CD4-positive, alpha-beta T cell treated with Interferon alpha-2 for 1 hour (primary cell): ENCODE results near the gene GRK3.
"Not testable (repeated sequence)": the region's sequence is repeated elsewhere in the genome, so short reads cannot be mapped to it uniquely, and the experiment has no call there.

Experiments
- DNase-seq, 2 donors: peaks; one replicate each; pipeline ENCODE4 v3.0.0-alpha.2; 2020 to 2022

GRK3 gene

DNA sequence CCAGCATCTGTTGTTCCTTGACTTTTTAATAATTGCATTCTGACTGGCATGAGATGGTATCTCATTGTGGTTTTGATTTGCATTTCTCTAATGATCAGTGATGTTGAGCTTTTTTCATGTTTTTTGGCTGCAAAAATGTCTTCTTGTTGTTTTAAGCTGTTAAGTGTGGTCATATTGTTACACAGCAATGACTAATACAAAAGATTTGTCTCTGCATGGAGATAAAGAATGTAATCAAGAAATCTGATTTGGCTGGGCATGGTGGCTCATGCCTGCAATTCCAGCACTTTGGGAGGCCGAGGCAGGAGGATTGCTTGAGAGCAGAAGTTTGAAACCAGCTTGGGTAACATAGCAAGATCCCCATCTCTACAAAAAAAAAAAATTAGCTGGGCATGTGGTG, 12.1 kb upstream of the GRK3 start:
- DNase-seq = not testable (repeated sequence)

DNA sequence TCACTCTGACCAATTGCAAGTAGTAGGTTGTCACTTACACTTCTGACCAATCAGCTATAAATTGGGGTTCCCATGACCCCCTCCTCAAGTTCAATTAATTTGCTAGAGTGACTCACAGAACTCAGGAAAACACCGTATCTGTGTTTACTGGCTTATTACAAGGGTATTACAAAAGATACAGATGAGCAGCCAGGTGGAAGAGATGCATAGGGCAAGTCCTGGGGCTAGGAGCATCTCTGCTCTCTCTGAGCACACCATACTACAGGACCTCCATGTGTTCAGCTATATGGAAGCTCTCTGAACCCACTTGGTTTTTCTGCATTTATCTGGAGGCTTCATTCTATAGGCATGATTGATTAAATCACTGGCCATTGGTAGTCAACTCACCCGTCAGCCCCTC, 11.3 kb upstream of the GRK3 start:
- DNase-seq = no peak

DNA sequence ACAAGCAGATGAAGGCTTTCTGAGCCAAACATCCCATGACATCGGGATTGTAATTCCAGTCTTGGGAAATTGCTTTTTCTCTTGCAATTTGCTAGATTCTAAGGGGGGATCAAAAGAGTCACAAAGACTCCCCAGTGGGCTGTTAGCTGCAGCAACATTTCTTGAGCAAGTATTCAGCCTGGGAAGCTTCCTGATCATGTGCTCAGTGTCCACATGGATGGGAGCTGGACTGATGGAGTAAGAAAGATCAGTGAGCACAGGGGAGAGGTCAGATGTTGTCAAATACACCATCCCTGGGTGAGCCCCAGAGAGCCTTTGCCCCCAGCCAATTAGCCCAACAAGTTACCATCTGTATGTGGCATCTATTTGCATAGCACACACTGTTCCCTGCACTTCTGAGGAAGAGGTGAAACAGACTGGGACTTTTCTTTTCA, 10.2 kb upstream of the GRK3 start:
- DNase-seq = no peak

DNA sequence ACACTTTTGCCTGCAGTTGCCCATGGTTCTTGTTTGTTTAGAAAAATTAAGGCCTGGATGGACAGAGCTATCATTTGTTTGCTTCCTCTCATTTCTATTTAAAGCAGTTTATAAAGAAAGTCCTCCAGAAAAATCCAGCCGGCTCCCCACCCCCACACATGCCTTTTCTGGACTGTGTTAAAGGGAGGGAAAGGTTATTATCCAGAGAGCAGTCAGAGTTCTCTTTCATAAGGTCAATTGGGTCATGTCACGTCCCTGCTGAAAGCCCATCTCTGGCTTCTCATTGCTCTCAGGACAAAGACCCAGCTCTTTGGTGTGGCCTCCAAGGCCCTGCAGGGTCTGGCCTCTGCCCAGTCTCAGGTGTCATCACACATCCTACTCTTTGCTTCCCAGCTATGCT, 9.8 kb upstream of the GRK3 start:
- no peak for DNase-seq

DNA sequence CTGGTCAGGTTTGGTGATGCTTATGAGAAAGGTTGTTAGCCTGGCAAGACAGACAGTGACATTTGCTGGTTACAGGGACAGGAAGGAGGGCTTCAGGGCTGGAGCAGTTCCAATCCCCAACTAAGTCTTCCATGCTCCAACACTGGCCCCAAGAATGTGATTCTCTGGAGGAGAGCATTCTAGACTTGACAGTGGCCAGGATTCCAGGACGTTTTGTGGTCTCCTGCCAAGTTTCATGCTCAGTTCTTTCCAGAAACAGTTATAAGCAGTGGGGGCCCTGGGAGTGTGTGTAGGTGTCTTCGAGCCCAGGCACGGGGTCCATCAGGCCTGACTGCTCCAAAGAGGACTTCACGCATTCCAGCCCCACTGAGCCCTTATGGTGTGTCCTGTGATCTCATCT, 8.9 kb upstream of the GRK3 start:
- DNase-seq = no peak

DNA sequence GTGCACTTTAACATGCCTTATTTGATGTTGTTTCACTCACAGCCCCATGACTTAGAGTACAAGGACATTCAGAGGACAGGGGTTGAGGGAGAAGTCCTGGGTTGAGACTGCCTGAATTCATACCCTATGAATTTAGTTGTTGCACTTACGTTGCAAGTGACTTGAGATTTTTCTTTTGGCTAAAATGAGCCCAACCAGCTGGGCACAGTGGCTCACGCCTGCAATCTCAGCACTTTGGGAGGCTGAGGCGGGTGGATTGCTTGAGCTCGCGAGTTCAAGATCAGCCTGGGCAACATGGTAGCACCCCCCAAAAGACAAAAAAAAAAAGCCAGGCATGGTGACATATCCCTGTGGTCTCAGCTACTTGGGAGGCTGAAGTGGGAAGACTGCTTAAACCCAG, 7.3 kb upstream of the GRK3 start:
- DNase-seq = no peak

DNA sequence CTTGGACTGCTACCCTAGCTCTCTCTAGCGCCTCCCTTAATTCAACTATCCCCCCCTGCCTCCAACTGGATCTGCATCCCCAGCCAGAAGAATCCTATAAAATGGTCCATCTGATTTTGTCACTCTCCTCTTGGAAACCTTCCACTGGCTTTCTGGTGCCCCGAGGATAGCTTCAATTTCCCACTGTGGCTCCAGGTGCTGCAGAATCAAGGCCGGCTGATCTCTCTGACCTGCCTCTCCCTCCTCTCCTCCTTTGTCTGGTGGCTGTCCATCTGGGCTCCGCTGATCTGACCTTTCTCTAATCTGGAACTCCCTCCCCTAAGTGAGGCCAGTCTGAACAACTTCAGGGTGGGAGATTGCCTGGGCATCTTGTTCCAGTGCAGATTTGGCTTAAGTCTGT, 6.1 kb upstream of the GRK3 start:
- DNase-seq = no peak

DNA sequence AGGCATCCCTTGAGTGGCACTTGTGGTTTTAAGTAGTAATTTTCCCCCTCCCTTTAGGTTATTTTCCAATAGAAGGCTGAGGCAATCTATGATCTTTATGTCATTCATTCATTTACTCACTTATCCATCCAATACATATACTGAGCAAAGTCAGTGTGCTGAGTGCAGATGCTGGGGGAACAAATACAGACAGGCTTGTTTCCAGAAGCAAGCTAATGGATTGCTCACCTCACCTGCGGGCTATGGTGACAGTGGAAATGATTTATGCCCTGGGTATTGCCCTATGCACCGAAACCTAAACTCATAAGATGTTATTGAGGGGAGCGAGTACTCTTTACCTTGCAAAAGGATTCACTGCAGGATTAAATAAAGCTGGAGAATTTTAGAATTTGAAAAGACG, 4.6 kb upstream of the GRK3 start:
- not testable (repeated sequence) for DNase-seq

DNA sequence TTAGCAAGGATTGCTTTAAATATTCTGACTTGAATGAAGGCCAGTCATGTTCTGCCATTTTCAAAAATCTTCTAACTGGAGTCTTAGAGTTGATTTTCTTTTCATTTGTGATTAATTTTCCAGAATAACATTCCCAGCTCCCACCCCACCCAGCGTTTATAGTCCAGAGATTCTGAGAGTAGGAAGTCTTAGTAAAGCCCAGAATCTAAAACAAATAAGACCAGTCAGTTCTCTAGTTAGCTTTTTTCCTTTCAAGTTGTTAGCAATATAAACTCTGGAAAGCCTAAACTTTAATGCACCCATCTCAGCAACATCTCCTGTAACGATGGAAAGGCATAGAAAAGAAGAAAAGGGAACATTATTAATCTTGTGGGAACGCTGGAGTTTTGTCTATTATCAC, 3.3 kb upstream of the GRK3 start:
- DNase-seq = not testable (repeated sequence)

DNA sequence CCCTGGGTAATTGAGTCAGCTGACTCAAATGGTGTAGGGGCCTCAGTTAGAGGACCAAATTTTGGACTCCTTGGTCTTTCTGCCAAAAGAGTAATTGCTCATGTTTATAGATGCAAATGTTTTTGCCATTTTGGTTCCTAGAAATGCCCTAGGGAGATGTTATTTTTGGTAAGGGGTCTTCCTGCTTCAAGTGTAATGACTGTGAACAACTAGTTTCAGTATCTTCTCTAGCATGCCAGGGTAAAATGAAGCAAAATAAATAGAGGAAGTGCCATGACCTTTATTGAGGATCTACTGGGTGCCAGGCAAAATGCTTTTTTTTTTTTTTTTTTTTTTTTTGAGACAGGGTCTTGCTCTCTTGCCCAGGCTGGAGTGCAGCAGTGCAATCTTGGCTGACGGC, 2.5 kb upstream of the GRK3 start:
- DNase-seq = not testable (repeated sequence)

DNA sequence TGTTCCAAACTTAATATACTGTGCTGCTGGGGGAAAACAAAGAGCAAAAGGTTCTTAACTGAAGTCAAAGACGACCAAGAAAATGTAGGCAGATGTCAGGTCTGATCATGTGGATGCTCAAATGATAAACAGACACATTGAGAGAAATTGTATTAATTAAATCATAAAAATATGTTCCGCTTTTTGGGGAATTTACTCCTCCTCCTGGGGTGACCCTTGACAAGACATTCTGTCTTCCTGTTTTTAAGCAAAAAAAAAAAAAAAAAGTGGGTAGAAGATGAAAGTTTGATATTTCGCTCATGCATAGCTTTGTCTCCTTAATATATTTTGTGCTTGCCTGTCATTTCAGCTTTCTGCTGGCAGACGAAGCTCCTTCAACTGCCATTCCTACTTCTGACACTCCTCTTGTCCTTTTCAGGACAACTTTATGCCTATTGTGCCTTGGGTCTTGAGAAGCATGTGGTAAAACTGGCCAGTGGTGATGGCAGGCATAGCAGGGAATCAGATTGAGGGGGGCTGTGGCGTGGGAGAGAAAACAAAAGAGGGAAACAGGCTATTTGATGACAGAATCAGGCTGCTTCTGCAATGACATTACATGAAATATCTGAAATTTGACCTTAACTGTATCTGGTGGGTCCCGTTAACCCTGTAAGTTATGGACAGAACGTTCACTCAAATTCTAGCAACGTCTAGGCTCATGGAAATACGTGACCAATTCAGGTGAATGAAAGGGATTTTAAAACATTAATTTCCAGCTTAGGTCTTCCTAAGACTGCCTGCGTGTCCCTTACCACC, 1.3 kb upstream of the GRK3 start:
- DNase-seq = not testable (repeated sequence)

DNA sequence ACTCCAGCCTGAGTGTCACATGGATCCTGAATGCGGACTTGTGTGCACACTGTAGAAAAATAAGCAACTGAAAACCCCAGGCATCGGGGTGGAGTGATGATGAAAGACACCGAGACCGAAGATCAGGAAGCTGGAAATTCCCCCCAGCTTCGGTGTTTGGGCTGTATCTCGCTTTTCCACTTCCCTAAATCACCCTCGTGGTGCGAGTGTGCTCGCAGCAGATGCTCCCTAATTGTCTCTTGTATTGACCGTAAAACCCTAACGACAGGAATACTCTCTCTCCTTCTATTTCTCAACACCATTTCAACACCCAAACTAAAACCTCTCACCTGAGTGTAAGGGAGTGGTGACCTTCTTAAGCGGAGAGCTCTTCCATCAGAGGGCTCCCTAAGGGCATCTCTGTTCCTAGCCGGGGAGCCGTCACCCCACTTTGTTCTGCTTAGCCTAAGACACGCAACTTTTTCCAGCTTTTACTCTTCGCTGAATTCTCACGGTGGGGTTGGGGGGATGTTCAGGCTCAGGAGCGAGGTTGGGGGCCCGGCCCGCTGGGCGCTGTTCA, 635 bp upstream of the GRK3 start:
- DNase-seq = peak; percentile 29 to 68

DNA sequence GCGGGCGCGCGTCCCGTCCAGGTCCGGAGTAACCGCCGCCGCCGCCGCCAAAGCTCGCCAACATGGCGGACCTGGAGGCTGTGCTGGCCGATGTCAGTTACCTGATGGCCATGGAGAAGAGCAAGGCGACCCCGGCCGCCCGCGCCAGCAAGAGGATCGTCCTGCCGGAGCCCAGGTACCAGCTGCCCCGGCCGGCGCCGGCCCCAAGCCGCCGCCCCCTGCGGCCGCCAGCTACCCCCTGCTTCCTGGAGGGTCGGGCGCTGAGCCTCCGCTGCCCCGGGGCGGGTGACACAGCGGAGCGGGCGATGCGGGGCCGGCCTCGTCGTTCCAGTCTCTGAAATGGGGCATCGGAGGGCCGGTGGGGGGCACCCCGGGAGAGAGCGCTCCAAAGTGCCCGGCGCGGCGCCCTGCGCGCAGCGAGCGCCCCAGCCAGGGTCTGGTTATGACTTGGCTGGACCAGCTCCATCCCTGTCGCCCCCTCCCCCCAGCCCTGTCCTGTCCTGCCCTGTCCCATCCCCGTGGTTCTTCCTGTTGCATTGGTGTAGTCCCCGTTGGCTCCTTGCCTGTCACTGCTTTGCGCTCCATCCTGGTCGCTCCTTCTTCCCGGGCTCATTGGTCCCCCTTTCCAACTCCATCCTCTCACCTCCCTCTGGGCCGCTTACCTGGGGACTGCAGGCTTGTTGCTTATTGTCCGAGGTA, 653 bp downstream of the GRK3 start:
- no peak for DNase-seq

DNA sequence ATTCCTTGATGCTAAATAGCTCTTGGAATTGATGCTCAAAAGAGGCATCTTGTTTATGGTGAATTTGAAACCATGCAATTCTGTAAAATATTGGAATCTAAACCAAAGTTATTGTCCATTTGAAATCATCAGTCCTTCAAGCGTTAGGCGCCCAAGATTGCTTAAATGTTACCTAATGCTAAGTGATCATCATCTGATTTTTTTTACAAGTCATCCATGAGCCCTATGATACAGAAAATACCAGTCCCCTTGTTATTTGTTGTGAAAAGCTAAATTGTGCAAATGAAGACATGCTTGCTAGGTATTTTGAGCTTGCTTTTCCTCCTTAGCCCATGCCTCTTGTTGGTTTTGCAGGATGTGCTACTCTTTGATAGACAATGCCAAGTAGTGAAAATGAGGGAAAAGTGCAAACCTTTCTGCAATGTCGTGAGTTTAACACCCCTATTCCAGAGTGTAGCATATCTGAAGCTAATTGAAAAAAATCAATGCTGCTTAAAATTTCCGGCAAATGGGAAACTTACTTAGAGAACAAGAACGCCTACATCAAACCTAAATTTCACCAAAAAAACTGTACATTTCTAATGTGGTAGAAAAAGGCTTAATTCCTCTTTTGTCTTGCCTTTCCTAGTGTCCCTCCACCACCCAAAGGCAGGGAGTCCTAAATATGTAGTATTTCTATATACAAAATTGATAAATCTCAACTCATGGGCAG, 1.9 kb downstream of the GRK3 start:
- no peak for DNase-seq

DNA sequence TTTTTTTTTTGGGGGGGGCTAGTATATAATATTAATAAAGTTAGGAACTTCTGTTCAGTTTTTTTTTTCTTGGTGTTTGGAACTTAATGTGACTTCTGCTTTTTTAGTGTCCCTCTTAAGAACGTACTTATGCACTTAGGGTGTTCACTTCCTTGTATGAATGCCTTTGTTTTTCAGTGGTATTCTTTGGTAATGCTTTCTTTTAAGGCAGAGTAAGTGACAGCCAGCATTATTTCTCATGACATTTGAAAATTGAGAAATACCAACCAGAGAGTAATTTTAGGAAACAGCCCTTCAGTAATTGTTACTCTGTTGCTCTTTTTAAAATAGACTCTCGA, 2.4 kb downstream of the GRK3 start:
- DNase-seq = no peak

DNA sequence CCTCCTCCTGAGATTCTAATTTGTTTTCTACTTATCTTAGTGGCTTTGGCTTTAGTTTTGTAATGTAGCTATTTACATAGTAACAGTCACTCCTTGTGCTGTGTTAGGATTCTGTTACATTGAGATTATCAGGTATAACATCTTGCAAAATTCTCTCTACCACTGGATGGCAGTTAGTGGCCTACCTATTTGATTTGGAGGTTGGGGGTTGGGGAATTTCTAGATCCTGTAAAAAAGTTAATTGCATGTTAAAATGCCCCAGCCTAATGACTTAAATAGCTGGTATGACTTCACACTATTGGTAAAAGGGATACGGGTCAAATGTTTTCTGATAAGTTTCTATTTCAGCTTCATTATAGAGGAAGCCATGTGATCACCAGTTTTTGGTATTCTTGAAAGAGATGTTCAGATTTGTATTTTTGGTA, 2.8 kb downstream of the GRK3 start:
- DNase-seq = no peak

DNA sequence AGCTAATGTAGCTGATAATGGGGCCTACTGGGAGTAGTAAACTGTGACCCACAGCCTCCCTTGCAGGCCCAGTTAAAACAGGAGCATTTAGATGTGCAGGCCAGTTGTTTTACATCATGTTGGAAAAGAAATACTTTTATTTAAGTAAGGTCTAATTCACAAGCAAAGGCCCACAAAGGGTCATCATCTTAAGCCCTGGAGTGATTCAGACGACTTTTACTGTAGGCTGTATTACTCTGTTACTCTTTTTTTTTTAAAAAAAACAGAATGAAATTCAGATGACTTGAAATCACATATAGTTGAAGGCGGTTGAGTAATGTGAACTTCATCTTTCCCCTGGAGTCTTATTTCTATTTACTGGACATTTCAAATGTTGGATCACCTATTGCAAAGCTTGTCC, 3.6 kb downstream of the GRK3 start:
- not testable (repeated sequence) for DNase-seq

DNA sequence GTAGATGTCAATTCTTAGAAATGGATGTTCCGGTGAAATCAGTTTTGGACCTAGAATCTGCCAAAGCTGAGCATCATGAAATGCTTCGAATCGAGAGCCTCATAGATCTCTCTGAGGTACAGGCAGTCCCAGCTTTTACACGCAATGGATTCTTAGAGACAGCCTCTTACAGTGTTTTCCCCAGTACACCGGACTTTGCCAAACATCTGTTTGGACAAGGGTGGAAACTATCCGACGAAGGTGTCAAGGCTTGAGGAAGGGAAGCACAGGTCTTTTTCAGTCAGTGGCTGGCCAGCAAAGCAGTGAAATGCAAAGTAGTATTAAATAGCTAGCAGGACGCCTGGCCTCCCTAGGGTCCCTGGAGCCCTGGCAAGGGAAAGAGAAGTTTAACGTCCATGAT, 4.9 kb downstream of the GRK3 start:
- DNase-seq = no peak

DNA sequence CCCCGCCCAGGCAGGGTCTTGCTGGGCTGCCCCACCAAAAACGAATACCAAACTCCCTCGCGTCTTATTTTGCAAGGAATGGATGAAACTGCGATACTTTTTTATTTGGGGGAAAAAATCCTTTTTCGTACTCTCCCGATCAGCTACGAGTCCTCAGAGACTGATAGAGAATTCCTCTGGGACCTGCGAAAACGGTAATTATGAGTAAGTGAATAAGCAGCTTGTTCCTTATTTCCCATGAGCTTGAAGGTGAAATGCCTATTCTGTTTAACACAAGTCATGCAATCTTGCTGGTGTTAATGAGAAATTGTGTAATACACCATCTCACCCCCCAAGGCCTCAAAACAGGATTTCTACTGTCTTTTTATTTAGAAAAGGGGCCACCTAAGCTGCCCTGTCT, 5.5 kb downstream of the GRK3 start:
- no peak for DNase-seq

DNA sequence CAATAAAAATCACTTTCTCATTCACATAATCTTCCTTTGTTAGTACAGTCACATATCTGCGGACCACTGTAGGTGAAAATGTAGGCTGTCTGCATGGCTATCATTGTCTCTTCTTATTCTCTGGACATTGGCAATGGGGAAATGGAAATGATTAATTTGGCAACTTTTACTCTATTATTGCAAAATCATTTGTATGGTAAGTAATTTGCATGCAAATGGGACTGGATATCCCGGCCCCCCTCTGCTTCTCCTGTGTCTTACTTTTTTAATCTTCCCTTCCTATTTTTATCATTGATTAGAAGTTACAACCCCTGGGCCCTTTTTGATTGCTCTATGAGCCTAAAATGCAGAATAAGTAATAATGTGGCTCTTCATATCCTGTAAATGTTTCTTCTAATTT, 6.0 kb downstream of the GRK3 start:
- DNase-seq = no peak

DNA sequence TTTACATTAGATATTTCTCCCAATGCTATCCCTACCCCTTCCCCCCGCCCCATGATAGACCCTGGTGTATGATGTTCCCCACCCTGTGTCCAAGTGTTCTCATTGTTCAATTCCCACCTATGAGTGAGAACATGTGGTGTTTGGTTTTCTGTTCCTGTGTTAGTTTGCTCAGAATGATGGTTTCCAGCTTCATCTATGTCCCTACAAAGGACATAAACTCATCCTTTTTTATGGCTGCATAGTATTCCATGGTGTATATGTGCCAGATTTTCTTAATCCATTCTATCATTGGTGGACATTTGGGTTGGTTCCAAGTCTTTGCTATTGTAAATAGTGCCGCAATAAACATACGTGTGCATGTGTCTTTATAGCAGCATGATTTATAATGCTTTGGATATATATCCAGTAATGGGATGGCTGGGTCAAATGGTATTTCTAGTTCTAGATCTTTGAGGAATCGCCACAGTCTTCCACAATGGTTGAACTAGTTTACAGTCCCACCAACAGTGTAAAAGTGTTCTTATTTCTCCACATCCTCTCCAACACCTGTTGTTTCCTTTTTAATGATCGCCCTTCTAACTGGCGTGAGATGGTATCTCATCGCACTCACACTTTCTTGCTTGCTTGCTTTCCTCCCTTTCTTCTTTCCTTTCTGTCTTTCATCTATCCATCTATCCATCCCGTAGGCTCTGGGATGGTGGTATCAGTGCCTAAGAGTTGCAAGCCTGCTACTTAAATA, 7.7 kb downstream of the GRK3 start:
- not testable (repeated sequence) for DNase-seq

DNA sequence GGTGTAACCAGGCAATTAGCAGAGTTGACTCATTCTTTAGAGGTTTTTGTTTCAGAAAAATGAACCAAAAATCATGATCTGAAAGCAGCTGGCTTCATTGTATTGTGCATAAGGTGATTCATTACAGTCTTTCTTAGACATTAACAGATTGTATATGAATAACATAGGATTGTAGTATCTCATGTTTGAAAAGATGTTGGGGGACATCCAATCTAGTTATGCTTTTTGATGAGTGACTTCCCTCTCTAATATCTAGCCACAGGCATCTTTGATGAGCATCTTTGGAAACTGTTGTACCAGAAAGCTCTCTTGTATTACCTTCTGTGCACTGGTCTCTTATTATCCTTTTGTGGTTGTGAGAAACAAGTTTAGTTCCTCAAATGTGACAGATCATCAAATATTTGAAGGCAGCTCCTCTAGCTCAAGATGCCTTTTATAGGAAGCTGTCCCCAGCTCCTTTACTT, 8.3 kb downstream of the GRK3 start:
- no peak for DNase-seq

DNA sequence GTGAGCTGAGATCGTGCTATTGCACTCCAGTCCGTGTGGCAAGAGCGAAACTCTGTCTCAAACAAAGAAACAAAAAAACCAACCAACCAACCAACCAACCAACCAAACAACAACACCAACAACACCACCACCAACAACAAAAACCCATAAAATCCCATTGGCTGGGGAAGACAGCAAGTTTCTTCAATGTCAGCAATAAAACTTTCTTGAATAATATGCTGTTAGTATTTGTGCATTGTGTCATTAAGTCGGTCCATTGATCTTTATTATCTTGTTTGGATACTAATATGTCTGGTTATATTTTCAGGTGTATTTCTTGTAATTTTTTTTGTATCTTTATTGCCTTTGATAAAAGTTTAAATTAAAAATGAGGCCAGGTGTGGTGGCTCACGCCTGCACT, 9.4 kb downstream of the GRK3 start:
- DNase-seq = no peak
